ENCODE results near the gene DUSP14.

GRCh38 chr17:37492167-37492566, 2.5 kb downstream of the DUSP14 start:
- TF ChIP-seq EZH2 (IDR thresholded peaks at IDR 0.05; ENCODE audit: borderline replicate concordance, low read length), result no peak
- TF ChIP-seq CTCF (conservative IDR thresholded peaks at IDR 0.05 in 1 of 2, IDR thresholded peaks at IDR 0.05 in 1 of 2; ENCODE audit: extremely low read depth in 1 of 2, insufficient read depth in 1 of 2, low read depth in 1 of 2, low read length in 2 of 2), result no peak
